KMS-11 (cell line): ENCODE results near the gene PSMB2.

Source experiments
- H2AFZ ChIP-seq: fragments of 200-600 bp; sonication (generic); 2 replicates; pipeline ENCODE4 v1.6.1; 2016; ENCODE audit warnings: antibody characterized with exemption, mixed run types, low read depth
- H3K27ac ChIP-seq: fragments of 200-600 bp; sonication (generic); 2 replicates; pipeline ENCODE4 v1.6.1; 2016; ENCODE audit warnings: mild to moderate bottlenecking, mixed run types
- H3K27me3 ChIP-seq: fragments of 200-600 bp; sonication (generic); 2 replicates; pipeline ENCODE4 v1.6.1; 2017; ENCODE audit warnings: mild to moderate bottlenecking, low read depth, mixed run types, moderate library complexity; ENCODE audit not compliant: insufficient read depth
- H3K36me3 ChIP-seq: fragments of 200-600 bp; sonication (generic); 2 replicates; pipeline ENCODE4 v1.6.1; 2017; ENCODE audit warnings: mild to moderate bottlenecking, mixed run types; ENCODE audit not compliant: insufficient read depth
- H3K4me1 ChIP-seq: fragments of 200-600 bp; sonication (generic); 2 replicates; pipeline ENCODE4 v1.6.1; 2016; ENCODE audit warnings: mild to moderate bottlenecking, low read depth, mixed run types; ENCODE audit not compliant: poor library complexity, severe bottlenecking
- H3K4me2 ChIP-seq: fragments of 200-600 bp; sonication (generic); 2 replicates; pipeline ENCODE4 v1.7.0; 2016; ENCODE audit warnings: mild to moderate bottlenecking, mixed run types
- H3K4me3 ChIP-seq: fragments of 200-600 bp; sonication (generic); IDR thresholded peaks from 2 replicates; pipeline ENCODE4 v1.6.1; 2017; ENCODE audit warnings: low read depth, low read length, mixed read lengths; ENCODE audit not compliant: insufficient read depth
- H3K79me2 ChIP-seq: fragments of 200-600 bp; sonication (generic); 2 replicates; pipeline ENCODE4 v1.6.1; 2016; ENCODE audit warnings: low read depth, mixed run types; ENCODE audit not compliant: insufficient read depth
- H3K9ac ChIP-seq: fragments of 200-600 bp; sonication (generic); 2 replicates; pipeline ENCODE4 v1.6.1; 2016; ENCODE audit warnings: mild to moderate bottlenecking, mixed run types
- H4K20me1 ChIP-seq: fragments of 200-600 bp; sonication (generic); 2 replicates; pipeline ENCODE4 v1.6.1; 2016; ENCODE audit warnings: mild to moderate bottlenecking, mixed run types; ENCODE audit not compliant: insufficient read depth
- TF ChIP-seq, protein P1 (sequence below): fragments of 200-600 bp; sonication (generic); conservative IDR thresholded peaks from 2 replicates; pipeline ENCODE4 v1.6.1; 2017; ENCODE audit warnings: low read depth, mild to moderate bottlenecking, antibody characterized with exemption, low read length, moderate library complexity, mixed read lengths

Gene PSMB2

DNA sequence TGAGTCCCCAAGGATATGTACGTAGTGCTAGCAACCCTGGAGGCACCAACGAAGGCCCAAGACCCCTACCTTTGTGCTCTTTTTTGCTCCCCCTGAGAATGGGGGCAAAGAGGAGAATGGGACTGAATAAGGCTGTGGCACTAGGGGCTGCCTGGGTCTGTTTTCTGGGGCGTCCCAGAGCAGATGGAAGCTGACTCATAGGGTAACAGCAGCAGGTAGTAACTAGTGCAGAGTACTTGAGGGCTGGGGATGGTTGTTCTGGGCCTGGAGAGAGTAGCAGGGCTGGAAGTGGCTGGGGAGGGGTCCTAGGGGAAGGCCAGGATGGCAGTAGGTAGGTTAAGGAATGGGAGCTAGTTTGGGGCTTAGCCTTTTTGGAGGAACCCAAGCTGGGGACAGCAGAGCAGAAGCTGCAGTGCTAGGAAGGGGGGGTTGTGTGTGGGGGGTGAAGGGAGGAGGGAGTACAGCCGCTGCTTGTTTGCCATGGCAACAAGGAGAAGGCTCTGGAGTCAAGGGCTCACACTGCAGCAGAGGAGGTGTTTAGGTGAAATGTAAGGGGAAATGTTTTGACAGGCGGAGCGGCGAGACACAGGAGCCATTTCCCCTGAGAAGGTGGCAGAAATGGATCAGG is 81.9 kb downstream of the PSMB2 start:
- H3K9ac ChIP-seq: no peak overlapping the region
- no peak overlapping the region for H2AFZ ChIP-seq
- no peaks in the 10 kb centered on the region for H3K36me3 ChIP-seq
- no peak overlapping the region for H3K27ac ChIP-seq
- H3K27me3 ChIP-seq: no peaks in the 10 kb centered on the region
- no peaks in the 10 kb centered on the region for H4K20me1 ChIP-seq
- TF ChIP-seq, protein P1, sequence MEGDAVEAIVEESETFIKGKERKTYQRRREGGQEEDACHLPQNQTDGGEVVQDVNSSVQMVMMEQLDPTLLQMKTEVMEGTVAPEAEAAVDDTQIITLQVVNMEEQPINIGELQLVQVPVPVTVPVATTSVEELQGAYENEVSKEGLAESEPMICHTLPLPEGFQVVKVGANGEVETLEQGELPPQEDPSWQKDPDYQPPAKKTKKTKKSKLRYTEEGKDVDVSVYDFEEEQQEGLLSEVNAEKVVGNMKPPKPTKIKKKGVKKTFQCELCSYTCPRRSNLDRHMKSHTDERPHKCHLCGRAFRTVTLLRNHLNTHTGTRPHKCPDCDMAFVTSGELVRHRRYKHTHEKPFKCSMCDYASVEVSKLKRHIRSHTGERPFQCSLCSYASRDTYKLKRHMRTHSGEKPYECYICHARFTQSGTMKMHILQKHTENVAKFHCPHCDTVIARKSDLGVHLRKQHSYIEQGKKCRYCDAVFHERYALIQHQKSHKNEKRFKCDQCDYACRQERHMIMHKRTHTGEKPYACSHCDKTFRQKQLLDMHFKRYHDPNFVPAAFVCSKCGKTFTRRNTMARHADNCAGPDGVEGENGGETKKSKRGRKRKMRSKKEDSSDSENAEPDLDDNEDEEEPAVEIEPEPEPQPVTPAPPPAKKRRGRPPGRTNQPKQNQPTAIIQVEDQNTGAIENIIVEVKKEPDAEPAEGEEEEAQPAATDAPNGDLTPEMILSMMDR: no peak
- H3K4me2 ChIP-seq: no peak overlapping the region
- H3K4me1 ChIP-seq: peaks cover 18% of the 10 kb centered on the region
- H3K79me2 ChIP-seq: peaks cover 26% of the 10 kb centered on the region; the same call in 1 of the 2 replicates
- H3K4me3 ChIP-seq: no peak overlapping the region

DNA sequence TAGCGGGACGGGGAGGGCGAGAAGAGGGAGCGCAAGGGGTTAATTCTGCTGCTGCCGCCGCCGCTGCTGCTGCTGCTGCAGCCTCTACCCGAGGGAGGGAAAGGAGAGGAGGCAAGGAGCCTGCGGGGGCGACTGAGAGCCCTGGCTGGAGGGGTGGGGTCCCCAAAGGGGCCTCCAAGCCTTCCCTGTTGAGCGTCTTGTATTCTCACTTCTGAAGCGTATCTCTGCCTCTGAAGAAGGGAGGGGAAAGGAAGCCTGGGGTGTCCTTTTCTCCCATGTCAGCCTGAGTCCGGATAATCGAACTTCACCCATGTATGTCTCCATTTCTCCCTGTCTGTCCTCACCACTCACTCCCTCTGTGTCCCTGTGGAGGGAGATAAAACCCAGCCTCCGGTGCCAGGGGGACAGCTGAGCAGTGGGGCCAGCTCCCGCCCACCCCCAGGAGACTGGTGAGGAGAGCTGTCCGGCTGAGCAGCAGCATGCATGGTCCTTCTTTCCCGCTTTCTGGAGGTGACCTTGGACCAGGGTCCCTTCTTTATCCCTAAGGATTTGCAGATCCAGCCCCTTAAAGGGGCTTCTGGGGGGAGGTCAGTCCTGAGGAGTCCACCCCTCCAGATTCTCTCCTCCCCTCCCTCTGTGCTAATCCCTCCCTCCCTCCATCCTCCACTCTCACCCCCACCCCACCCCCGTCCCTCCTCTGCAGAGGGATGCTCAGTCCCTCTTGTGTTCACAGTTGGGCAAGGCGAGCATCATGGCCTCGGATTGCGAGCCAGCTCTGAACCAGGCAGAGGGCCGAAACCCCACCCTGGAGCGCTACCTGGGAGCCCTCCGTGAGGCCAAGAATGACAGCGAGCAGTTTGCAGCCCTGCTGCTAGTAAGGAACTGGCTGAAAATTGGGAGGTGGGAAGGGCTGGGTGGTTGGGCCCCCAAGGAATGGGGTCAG is 82.7 kb downstream of the PSMB2 start:
- no peaks in the 10 kb centered on the region for H3K36me3 ChIP-seq
- peak overlapping the region; percentile 93 for H3K9ac ChIP-seq
- peaks cover 18% of the 10 kb centered on the region for H3K4me1 ChIP-seq
- no peaks in the 10 kb centered on the region for H3K27me3 ChIP-seq
- H4K20me1 ChIP-seq: no peaks in the 10 kb centered on the region
- peak overlapping the region; percentile 77 for H3K27ac ChIP-seq
- peak overlapping the region; percentile 84 for H3K4me3 ChIP-seq
- H3K4me2 ChIP-seq: peak overlapping the region; percentile 88
- peaks cover 26% of the 10 kb centered on the region; the same call in 1 of the 2 replicates for H3K79me2 ChIP-seq
- peak overlapping the region; percentile 88; the same call in 1 of the 2 replicates for H2AFZ ChIP-seq
- TF ChIP-seq, protein P1: no peak

DNA sequence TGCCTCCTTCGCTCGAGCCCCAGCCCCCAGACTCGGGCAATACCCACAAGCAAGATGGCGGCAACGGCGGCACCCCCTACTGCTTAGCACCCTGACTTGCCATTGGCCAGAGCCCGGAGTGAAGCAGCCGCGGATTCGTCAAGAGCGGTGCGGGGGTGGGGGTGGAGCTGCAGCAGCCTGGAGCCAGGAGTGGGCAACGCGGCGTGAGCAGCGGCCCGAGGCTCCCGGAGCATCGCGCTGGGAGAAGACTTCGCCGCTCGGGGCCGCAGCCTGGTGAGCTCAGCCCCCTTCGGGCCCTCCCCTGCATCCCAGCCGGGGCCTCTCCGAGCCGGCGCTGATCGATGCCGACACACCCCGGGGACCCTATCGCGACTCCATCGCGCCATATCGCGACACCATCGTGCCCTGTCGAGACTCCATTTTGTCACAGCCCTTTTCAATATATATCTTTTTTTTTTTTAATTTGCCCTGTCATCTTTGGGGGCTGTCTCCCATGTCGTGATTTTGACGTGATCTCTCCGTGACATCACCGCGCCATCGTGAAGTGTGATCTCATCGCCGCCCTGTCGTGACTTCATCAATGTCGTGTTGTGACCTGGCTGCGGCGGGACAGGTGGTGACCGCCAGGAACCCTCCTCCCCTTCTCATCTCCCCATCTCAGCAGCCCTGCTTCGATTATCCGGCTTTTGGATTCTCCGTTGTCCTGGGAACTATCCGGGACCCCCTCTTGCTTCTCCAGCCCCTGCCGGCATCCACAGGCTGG is 83.5 kb downstream of the PSMB2 start, which contains the start of gene NCDN:
NCDN (plus strand) TSS at position 189 of the 763 bp plus-strand sequence; CDS start at position 581, 392 bp downstream.
- TF ChIP-seq, protein P1: no peak
- peak within 1 kb of the TSS; percentile 88 for H2AFZ ChIP-seq
- peaks cover 26% of the 10 kb centered on the region; the same call in 1 of the 2 replicates for H3K79me2 ChIP-seq
- peak within 1 kb of the TSS; percentile 93 for H3K4me2 ChIP-seq
- H3K4me3 ChIP-seq: peak within 1 kb of the TSS; percentile 84
- no peaks in the 10 kb centered on the region for H3K36me3 ChIP-seq
- H3K27me3 ChIP-seq: no peaks in the 10 kb centered on the region
- peak within 1 kb of the TSS; percentile 93 for H3K9ac ChIP-seq
- H3K27ac ChIP-seq: peak within 1 kb of the TSS; percentile 77
- peaks cover 18% of the 10 kb centered on the region for H3K4me1 ChIP-seq
- H4K20me1 ChIP-seq: no peaks in the 10 kb centered on the region

DNA sequence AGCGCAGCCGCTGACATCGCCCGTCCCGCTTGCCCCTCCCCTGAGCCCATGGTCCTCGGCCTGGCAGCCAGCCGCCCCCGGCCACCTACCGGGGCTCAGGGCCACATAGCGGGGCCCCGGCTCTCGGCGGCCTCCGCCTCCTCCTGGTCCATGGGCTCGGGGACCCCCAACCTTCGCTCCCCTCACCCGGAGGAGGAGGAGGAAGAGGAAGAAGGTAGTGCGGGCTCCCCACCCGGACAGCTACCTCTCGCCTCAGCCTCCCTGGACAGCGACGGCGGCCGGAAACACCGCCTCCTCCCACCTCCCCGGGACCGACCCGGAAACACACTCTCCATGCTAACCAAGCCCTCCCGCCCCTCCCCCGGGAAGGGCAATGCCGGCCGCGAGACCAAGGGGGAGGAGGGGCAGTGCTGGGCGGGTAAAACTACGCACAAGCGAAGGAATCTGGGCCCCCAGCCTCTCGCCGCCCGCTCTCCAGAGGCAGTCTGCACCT is 84.2 kb downstream of the PSMB2 start, which contains the start of gene KIAA0319L:
KIAA0319L (minus strand) TSS at position 286 of the 493 bp plus-strand sequence. CDS start 2,912 bp downstream, outside the sequence.
- Histone ChIP-seq H3K9ac (peak within 1 kb of the TSS; percentile 93), H3K79me2 (peaks cover 26% of the 10 kb centered on the region; the same call in 1 of the 2 replicates), H2AFZ (peak within 1 kb of the TSS; percentile 88), H3K36me3 (no peaks in the 10 kb centered on the region), H3K27me3 (no peaks in the 10 kb centered on the region), H3K4me3 (peak within 1 kb of the TSS; percentile 84), H3K4me1 (peaks cover 18% of the 10 kb centered on the region), H3K27ac (peak within 1 kb of the TSS; percentile 77), H3K4me2 (peak within 1 kb of the TSS; percentile 93), H4K20me1 (no peaks in the 10 kb centered on the region)
- TF ChIP-seq, protein P1: no peak
